Mesothelial cell of epicardium (in vitro differentiated cells): Measurements from ENCODE around the gene CDCA3. TPM values are rescaled to one million over a fixed set of nuclear protein-coding genes. Genes with fewer than 3 reads are reported as not detected.

Source experiments
- DNase-seq, 2 experiments: peaks; one replicate each; pipeline ENCODE4 v3.0.0; 2021; ENCODE audit warnings: low spot score in 2 of 2; ENCODE audit not compliant: unreplicated experiment in 2 of 2
- H3K27ac Mint-ChIP-seq: 2 replicates; pipeline ENCODE4 v1.8.0; 2021; ENCODE audit warnings: mixed read lengths
- H3K27me3 Mint-ChIP-seq: 2 replicates; pipeline ENCODE4 v1.8.0; 2021; ENCODE audit warnings: low read depth, mixed read lengths
- H3K36me3 Mint-ChIP-seq: 2 replicates; pipeline ENCODE4 v1.8.0; 2021; ENCODE audit warnings: mixed read lengths
- H3K4me1 Mint-ChIP-seq: 2 replicates; pipeline ENCODE4 v1.8.0; 2021; ENCODE audit warnings: mixed read lengths
- H3K4me3 Mint-ChIP-seq: 2 replicates; pipeline ENCODE4 v1.8.0; 2021; ENCODE audit warnings: mild to moderate bottlenecking, moderate library complexity, mixed read lengths
- H3K9me3 Mint-ChIP-seq: 2 replicates; pipeline ENCODE4 v1.8.0; 2021; ENCODE audit warnings: mixed read lengths
- CTCF ChIP-seq: fragments of 200-600 bp; sonication (generic); IDR thresholded peaks from one replicate; pipeline ENCODE4 v1.5.0; 2021; ENCODE audit warnings: antibody characterized with exemption; ENCODE audit not compliant: unreplicated experiment
- total RNA-seq: library from RNA; stranded (reverse); gene quantifications from 3 replicates; pipeline ENCODE4 v1.2.1, GENCODE V29; 2021

Gene CDCA3
- total RNA-seq, 1 donor from 2014 or later: 14.3 TPM

GRCh38 chr12:6838854-6839253 is 12.2 kb downstream of the CDCA3 start:
- TF ChIP-seq CTCF: no peak
- no peak overlapping the region for H3K4me3 Mint-ChIP-seq
- no peak for DNase-seq
- H3K36me3 Mint-ChIP-seq: peaks cover 21% of the 10 kb centered on the region
- H3K9me3 Mint-ChIP-seq: no peaks in the 10 kb centered on the region
- peaks cover 4% of the 10 kb centered on the region for H3K4me1 Mint-ChIP-seq
- no peak overlapping the region for H3K27ac Mint-ChIP-seq
- H3K27me3 Mint-ChIP-seq: no peaks in the 10 kb centered on the region

GRCh38 chr12:6837370-6838060 is 13.6 kb downstream of the CDCA3 start:
- H3K27me3 Mint-ChIP-seq: no peaks in the 10 kb centered on the region
- H3K36me3 Mint-ChIP-seq: peaks cover 12% of the 10 kb centered on the region
- TF ChIP-seq CTCF: no peak
- H3K27ac Mint-ChIP-seq: no peak overlapping the region
- peaks cover 4% of the 10 kb centered on the region for H3K4me1 Mint-ChIP-seq
- no peak overlapping the region for H3K4me3 Mint-ChIP-seq
- no peaks in the 10 kb centered on the region for H3K9me3 Mint-ChIP-seq
- no peak for DNase-seq

- DNase-seq: no peak
- Mint-ChIP-seq H3K27me3 (no peaks in the 10 kb centered on the region), H3K4me3 (no peak overlapping the region), H3K27ac (no peak overlapping the region), H3K36me3 (peaks cover 11% of the 10 kb centered on the region), H3K9me3 (no peaks in the 10 kb centered on the region), H3K4me1 (peaks cover 4% of the 10 kb centered on the region)
- no peak for TF ChIP-seq CTCF
Measured at GRCh38 chr12:6836851-6837250, 14.2 kb downstream of the CDCA3 start.

- no peak overlapping the region for H3K4me3 Mint-ChIP-seq
- H3K27ac Mint-ChIP-seq: no peak overlapping the region
- no peaks in the 10 kb centered on the region for H3K27me3 Mint-ChIP-seq
- H3K4me1 Mint-ChIP-seq: peaks cover 4% of the 10 kb centered on the region
- H3K9me3 Mint-ChIP-seq: no peaks in the 10 kb centered on the region
- no peak for TF ChIP-seq CTCF
- H3K36me3 Mint-ChIP-seq: peaks cover 11% of the 10 kb centered on the region
- no peak for DNase-seq
Measured at GRCh38 chr12:6834873-6835272, 16.2 kb downstream of the CDCA3 start.

- Mint-ChIP-seq H3K4me3 (no peak overlapping the region), H3K36me3 (peaks cover 11% of the 10 kb centered on the region), H3K9me3 (no peaks in the 10 kb centered on the region), H3K4me1 (peaks cover 8% of the 10 kb centered on the region), H3K27ac (no peak overlapping the region), H3K27me3 (no peaks in the 10 kb centered on the region)
- no peak for TF ChIP-seq CTCF
- DNase-seq: no peak
Measured at GRCh38 chr12:6834254-6834653, 16.8 kb downstream of the CDCA3 start.
